B cell (primary cell): ENCODE measurements around the gene CNPY3. TPM values are rescaled to one million over a fixed set of nuclear protein-coding genes. Genes with fewer than 3 reads are reported as not detected.

Source experiments
- ATAC-seq: fragments of 200-7000 bp; cut with Tn5 transposase; one replicate; pipeline ENCODE4 v1.10.0; 2021; ENCODE audit warnings: low read depth, mild to moderate bottlenecking, moderate number of reproducible peaks, moderate library complexity
- CTCF ChIA-PET: fragments of 350-600 bp; sonication (Branson Sonifier 250); formaldehyde crosslinking; loops from one replicate; lab custom pipeline; 2021; ENCODE audit warnings: antibody characterized with exemption, inconsistent platforms; lab: Charles Lee
- POLR2A ChIA-PET: fragments of 350-600 bp; sonication (Branson Sonifier 250); formaldehyde crosslinking; loops from one replicate; lab custom pipeline; 2021; ENCODE audit warnings: antibody characterized with exemption; lab: Charles Lee
- DNase-seq: peaks from one replicate; pipeline ENCODE4 v3.0.0; 2013
- H2AFZ ChIP-seq: 2 replicates; pipeline ENCODE4 v1.6.1; 2012; ENCODE audit warnings: mild to moderate bottlenecking, low read depth, low read length; ENCODE audit not compliant: insufficient read depth, poor library complexity, severe bottlenecking
- H3K27ac ChIP-seq, 2 donors: 1 replicate in 1 of 2; 2 replicates in 1 of 2; pipeline ENCODE4 v1.5.1; 2012 to 2013; ENCODE audit warnings: low read length in 2 of 2, mild to moderate bottlenecking in 2 of 2, moderate library complexity in 1 of 2
- H3K27me3 ChIP-seq, 4 experiments: fragments of 200-600 bp in 1 of 4; sonication (generic) in 1 of 4; replicated peaks in 1 of 4; 1 replicate in 2 of 4; 2 replicates in 2 of 4; pipeline versions ENCODE4 v1.6.1 to v1.7.0; 2013 to 2016; ENCODE audit warnings: low read length in 3 of 4, mild to moderate bottlenecking in 2 of 4, mixed read lengths in 1 of 4, moderate library complexity in 1 of 4; ENCODE audit not compliant: insufficient read depth in 4 of 4, control insufficient read depth in 3 of 4; ENCODE audit errors: control extremely low read depth in 1 of 4
- H3K36me3 ChIP-seq, 2 experiments: replicated peaks in 1 of 2; 1 replicate in 1 of 2; 2 replicates in 1 of 2; pipeline versions ENCODE4 v1.6.1 to v1.7.1; 2013; ENCODE audit warnings: low read length in 1 of 2; ENCODE audit not compliant: insufficient read depth in 2 of 2, control insufficient read depth in 1 of 2; ENCODE audit errors: control extremely low read depth in 1 of 2, extremely low read depth in 1 of 2
- H3K4me1 ChIP-seq, 2 donors: fragments of 200-600 bp in 1 of 2; sonication (generic) in 1 of 2; 1 replicate in 1 of 2; 2 replicates in 1 of 2; pipeline versions ENCODE4 v1.5.1 to v1.6.1; 2013 to 2017; ENCODE audit warnings: low read length in 2 of 2; ENCODE audit not compliant: control insufficient read depth in 2 of 2, insufficient read depth in 2 of 2
- H3K4me2 ChIP-seq: replicated peaks from 2 replicates; pipeline ENCODE3; 2012; ENCODE audit warnings: mild to moderate bottlenecking, low read depth, low read length; ENCODE audit not compliant: poor library complexity, severe bottlenecking
- H3K4me3 ChIP-seq, 5 experiments: fragments of 200-600 bp in 1 of 5; sonication (generic) in 1 of 5; 1 replicate in 3 of 5; 2 replicates in 2 of 5; pipeline versions ENCODE4 v1.5.1 to v1.7.0; 2011 to 2016; ENCODE audit warnings: low read length in 4 of 5, mild to moderate bottlenecking in 4 of 5, low read depth in 2 of 5, control low read depth in 1 of 5, moderate library complexity in 1 of 5; ENCODE audit not compliant: insufficient read depth in 1 of 5; ENCODE audit errors: control extremely low read depth in 1 of 5, extremely low read depth in 1 of 5
- H3K79me2 ChIP-seq: fragments of 200-600 bp; sonication (generic); one replicate; pipeline ENCODE4 v1.6.0; 2016; ENCODE audit warnings: low read length; ENCODE audit not compliant: control insufficient read depth, insufficient read depth
- H3K9ac ChIP-seq: fragments of 200-600 bp; sonication (generic); 2 replicates; pipeline ENCODE4 v1.6.1; 2017; ENCODE audit warnings: mild to moderate bottlenecking, low read length, moderate library complexity
- H3K9me3 ChIP-seq, 3 donors: one replicate each; pipeline versions ENCODE4 v1.6.1 to v1.7.1; 2013; ENCODE audit warnings: low read length in 2 of 3; ENCODE audit not compliant: control insufficient read depth in 2 of 3, insufficient read depth in 1 of 3; ENCODE audit errors: control extremely low read depth in 1 of 3
- H4K20me1 ChIP-seq: 2 replicates; pipeline ENCODE4 v1.6.0; 2012; ENCODE audit warnings: mild to moderate bottlenecking, low read length; ENCODE audit not compliant: insufficient read depth, control insufficient read depth, poor library complexity, severe bottlenecking
- H3K27ac Mint-ChIP-seq: one replicate; pipeline ENCODE4 v1.8.0; 2021; ENCODE audit warnings: mixed read lengths
- H3K27me3 Mint-ChIP-seq: one replicate; pipeline ENCODE4 v1.8.0; 2021; ENCODE audit warnings: mixed read lengths
- H3K4me1 Mint-ChIP-seq: one replicate; pipeline ENCODE4 v1.8.0; 2021; ENCODE audit warnings: mixed read lengths
- H3K4me3 Mint-ChIP-seq: one replicate; pipeline ENCODE4 v1.8.0; 2021; ENCODE audit warnings: mixed read lengths
- H3K9me3 Mint-ChIP-seq: one replicate; pipeline ENCODE4 v1.8.0; 2022; ENCODE audit warnings: mixed read lengths; ENCODE audit not compliant: insufficient read depth
- CTCF ChIP-seq: fragments of 200-600 bp; IDR thresholded peaks from one replicate; pipeline ENCODE4 v1.8.0; 2022; ENCODE audit warnings: antibody characterized with exemption, mild to moderate bottlenecking
- EZH2 ChIP-seq: IDR thresholded peaks from 2 replicates; pipeline ENCODE4 v1.6.1; 2012; ENCODE audit warnings: borderline replicate concordance, low read depth, mild to moderate bottlenecking, moderate library complexity, low read length; ENCODE audit not compliant: insufficient read depth, poor library complexity, severe bottlenecking
- WGBS: methylation state at CpG from one replicate; pipeline ENCODE4 v1.1.5; 2013; ENCODE audit warnings: missing lambda C conversion rate; ENCODE audit not compliant: insufficient coverage; 5-methylcytosine and 5-hydroxymethylcytosine counted together
- intact Hi-C: fragments of 100-400 bp; cut with micrococcal nuclease; formaldehyde crosslinking; loops from one replicate; pipeline ENCODE4 v1.10.0; 2022
- polyA plus RNA-seq: library from polyadenylated mRNA; depleted of rRNA; stranded (reverse); fragments of >200 nt; gene quantifications from 2 replicates; pipeline ENCODE4 v1.2.3, GENCODE V29; 2012
- total RNA-seq, 2 donors: library from RNA; stranded (reverse); fragments of 120-200 nt in 1 of 2; gene quantifications; 1 replicate in 1 of 2; 2 replicates in 1 of 2; pipeline versions ENCODE4 v1.2.3 to v1.2.4, GENCODE V29; 2013 to 2022

The CNPY3 gene
- total and polyA plus RNA-seq, 2 donors (not counting 1 experiment from before 2014, with no cell fraction given): 123 to 163 TPM

GRCh38 chr6:42907336-42907735 is 21.9 kb upstream of the CNPY3 start:
- Mint-ChIP-seq H3K27me3 (peaks cover 4% of the 10 kb centered on the region), H3K4me3 (no peak overlapping the region), H3K9me3 (no peaks in the 10 kb centered on the region), H3K27ac (no peak overlapping the region), H3K4me1 (peaks cover 7% of the 10 kb centered on the region)
- no peak overlapping the region for H3K27ac ChIP-seq
- H3K27me3 ChIP-seq: peaks cover 0 to 6% (median under 1%) of the 10 kb centered on the region in 4 experiments
- ChIA-PET CTCF (interaction anchor here (0.5 to 1.5 kb wide), 3 partner anchors 8 to 377 kb away, joined by 3 to 6 read pairs (median 3); no protein-coding TSS in a partner anchor), POLR2A (no interaction called here)
- DNase-seq: no peak
- H3K9ac ChIP-seq: no peak overlapping the region
- 94% methylated on average over 5 of the region's 5 CpGs for WGBS
- no peaks in the 10 kb centered on the region for H3K79me2 ChIP-seq
- intact Hi-C loops: no loop called here
- no peak overlapping the region for H2AFZ ChIP-seq
- H3K4me1 ChIP-seq: peaks cover 3 to 12% of the 10 kb centered on the region in 2 donors
- no peaks in the 10 kb centered on the region for H3K36me3 ChIP-seq
- no peak overlapping the region for H3K4me2 ChIP-seq
- TF ChIP-seq EZH2 (no peak), CTCF (no peak)
- H3K4me3 ChIP-seq: no peak overlapping the region
- H4K20me1 ChIP-seq: no peaks in the 10 kb centered on the region
- H3K9me3 ChIP-seq: peaks cover 0 to 5% (median 0%) of the 10 kb centered on the region in 3 donors
- ATAC-seq: no peak

- ChIA-PET CTCF (interaction anchor here (0.7 to 1.5 kb wide), 3 partner anchors 174 to 762 kb away, joined by 3 read pairs; no protein-coding TSS in a partner anchor), POLR2A (interaction anchor here (0.6 to 0.9 kb wide), 4 partner anchors 20 to 199 kb away, joined by 3 to 7 read pairs (median 4); no protein-coding TSS in a partner anchor)
- Histone ChIP-seq H3K4me1 (peaks cover 3 to 8% of the 10 kb centered on the region in 2 donors), H3K9me3 (peaks cover 0 to 5% (median 0%) of the 10 kb centered on the region in 3 donors), H3K9ac (no peak overlapping the region), H3K4me2 (no peak overlapping the region), H3K36me3 (no peaks in the 10 kb centered on the region), H3K27ac (no peak overlapping the region), H3K4me3 (no peak overlapping the region), H3K79me2 (no peaks in the 10 kb centered on the region), H4K20me1 (no peaks in the 10 kb centered on the region), H3K27me3 (peaks cover 0 to 6% (median 1%) of the 10 kb centered on the region in 4 experiments), H2AFZ (no peak overlapping the region)
- H3K4me1 Mint-ChIP-seq: peaks cover 6% of the 10 kb centered on the region
- H3K27ac Mint-ChIP-seq: no peak overlapping the region
- DNase-seq (no peak), ATAC-seq (no peak)
- H3K4me3 Mint-ChIP-seq: no peak overlapping the region
- intact Hi-C loops: no loop called here
- no peak for TF ChIP-seq EZH2
- TF ChIP-seq CTCF: no peak
- H3K9me3 Mint-ChIP-seq: no peaks in the 10 kb centered on the region
- peaks cover 6% of the 10 kb centered on the region for H3K27me3 Mint-ChIP-seq
- 83% methylated on average over 1 of the region's 10 CpGs for WGBS
Observed at GRCh38 chr6:42909835-42910234, 19.4 kb upstream of the CNPY3 start.
